ENCODE data around the gene CTXN1. TPM values are rescaled to one million over a fixed set of nuclear protein-coding genes. Genes with fewer than 3 reads are reported as not detected.

Gene CTXN1
- total RNA-seq: not detected

DNA sequence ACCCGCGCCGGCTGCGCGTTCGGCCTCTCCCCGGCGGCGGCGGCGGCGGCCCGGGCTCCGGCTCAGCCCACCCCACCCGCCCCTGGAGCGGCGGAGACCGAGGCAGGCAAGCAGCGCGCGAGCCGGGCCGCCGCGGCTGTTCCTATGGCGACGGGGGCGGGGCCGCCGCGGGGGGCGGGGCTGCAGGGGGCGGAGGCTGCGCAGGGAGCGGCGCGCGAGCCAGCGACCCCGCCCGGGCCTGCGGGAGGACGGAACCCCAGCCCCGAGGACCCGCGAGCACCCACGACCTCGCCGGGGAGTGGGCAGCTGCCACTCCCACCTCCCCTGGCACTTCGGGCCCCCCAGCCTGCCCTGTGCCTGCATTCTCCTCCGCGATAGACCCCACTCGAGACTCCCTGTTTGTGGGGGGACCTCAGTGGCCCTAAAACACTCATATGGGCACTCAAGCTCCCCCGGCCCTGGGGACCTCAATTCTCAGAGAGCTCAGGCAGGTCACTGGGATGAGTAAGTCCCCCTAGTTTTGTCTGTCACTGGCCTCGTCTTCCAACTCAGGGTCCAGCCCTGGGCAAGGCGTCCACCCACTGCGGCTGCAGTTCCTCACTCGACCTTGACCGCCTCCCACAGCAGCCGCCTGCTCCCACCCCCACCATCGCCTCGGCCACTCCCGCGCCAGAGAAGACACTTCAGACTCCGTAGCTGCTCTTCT is at the start of gene CTXN1:
Gene CTXN1 (minus strand): TSS at position 115 of the 706 bp plus-strand sequence. CDS start 597 bp downstream, outside the sequence.
- Mint-ChIP-seq H3K9me3 (no peaks in the 10 kb centered on the region), H3K27me3 (no peaks in the 10 kb centered on the region), H3K27ac (no peak within 1 kb of the TSS), H3K4me3 (peak within 1 kb of the TSS; percentile 73), H3K36me3 (ENCODE audit: low read depth) (peaks cover 8% of the 10 kb centered on the region), H3K4me1 (peaks cover 19% of the 10 kb centered on the region)
- peak; percentile 73 for DNase-seq
- ChIA-PET CTCF (interaction anchor here (0.5 kb wide), 1 partner anchor 381 kb away, joined by 3 read pairs; no protein-coding TSS in a partner anchor), POLR2A (no interaction called here)

DNA sequence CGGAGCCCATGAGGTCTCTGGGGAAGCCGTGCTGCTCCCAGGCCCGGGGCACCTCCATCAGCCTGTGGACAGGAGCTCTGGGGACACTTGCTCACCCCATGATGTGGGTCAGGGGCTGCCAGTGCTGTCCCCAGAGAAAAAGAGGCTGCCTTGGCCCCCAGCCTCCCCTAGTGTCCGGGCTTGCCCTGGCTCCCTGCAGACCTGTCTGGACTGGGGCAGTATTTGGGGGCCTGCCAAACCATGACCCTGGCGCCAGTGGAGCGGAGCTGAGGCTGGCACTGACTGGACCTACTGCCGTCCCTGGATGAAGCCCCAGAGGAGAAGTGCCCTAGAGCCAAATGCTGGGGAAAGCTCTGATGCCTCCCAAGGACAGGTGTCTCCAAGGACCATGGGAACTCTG is 49.1 kb upstream of the CTXN1 start:
- ChIA-PET POLR2A (no interaction called here), CTCF (no interaction called here)
- no peak overlapping the region for H3K4me3 Mint-ChIP-seq
- DNase-seq: no peak
- no peak overlapping the region for H3K27ac Mint-ChIP-seq
- no peaks in the 10 kb centered on the region for H3K27me3 Mint-ChIP-seq
- no peaks in the 10 kb centered on the region for H3K9me3 Mint-ChIP-seq
- H3K36me3 Mint-ChIP-seq (ENCODE audit: low read depth): peaks cover 3% of the 10 kb centered on the region
- H3K4me1 Mint-ChIP-seq: no peaks in the 10 kb centered on the region

DNA sequence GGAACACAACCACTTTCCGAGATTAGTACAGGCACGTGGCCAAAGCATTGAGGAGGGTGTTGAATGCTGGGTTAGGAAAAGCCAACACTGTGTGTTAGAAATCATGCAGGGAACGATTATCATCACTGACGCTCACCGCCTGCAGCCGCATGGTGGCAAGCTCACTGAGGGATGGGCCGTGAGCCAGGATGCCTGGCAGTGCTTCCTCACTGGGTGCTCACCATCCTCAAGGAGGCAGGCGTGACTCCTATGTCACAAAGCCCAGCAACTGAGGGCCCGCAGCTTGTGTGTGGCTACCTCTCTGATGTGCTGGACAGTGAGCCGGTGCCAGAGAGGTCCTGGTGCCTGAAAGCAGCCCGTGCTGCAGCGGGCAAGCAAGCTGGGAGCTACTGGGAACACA is 47.9 kb upstream of the CTXN1 start:
- DNase-seq: no peak
- ChIA-PET POLR2A (interaction anchor here (0.6 kb wide), 1 partner anchor 63 kb away, joined by 5 read pairs; no protein-coding TSS in a partner anchor), CTCF (interaction anchor here (1.2 kb wide), 1 partner anchor 27 kb away, joined by 3 read pairs; no protein-coding TSS in a partner anchor)
- no peak overlapping the region for H3K27ac Mint-ChIP-seq
- H3K27me3 Mint-ChIP-seq: no peaks in the 10 kb centered on the region
- no peak overlapping the region for H3K4me3 Mint-ChIP-seq
- H3K9me3 Mint-ChIP-seq: no peaks in the 10 kb centered on the region
- no peaks in the 10 kb centered on the region for H3K4me1 Mint-ChIP-seq
- peaks cover 1% of the 10 kb centered on the region for H3K36me3 Mint-ChIP-seq (ENCODE audit: low read depth)

DNA sequence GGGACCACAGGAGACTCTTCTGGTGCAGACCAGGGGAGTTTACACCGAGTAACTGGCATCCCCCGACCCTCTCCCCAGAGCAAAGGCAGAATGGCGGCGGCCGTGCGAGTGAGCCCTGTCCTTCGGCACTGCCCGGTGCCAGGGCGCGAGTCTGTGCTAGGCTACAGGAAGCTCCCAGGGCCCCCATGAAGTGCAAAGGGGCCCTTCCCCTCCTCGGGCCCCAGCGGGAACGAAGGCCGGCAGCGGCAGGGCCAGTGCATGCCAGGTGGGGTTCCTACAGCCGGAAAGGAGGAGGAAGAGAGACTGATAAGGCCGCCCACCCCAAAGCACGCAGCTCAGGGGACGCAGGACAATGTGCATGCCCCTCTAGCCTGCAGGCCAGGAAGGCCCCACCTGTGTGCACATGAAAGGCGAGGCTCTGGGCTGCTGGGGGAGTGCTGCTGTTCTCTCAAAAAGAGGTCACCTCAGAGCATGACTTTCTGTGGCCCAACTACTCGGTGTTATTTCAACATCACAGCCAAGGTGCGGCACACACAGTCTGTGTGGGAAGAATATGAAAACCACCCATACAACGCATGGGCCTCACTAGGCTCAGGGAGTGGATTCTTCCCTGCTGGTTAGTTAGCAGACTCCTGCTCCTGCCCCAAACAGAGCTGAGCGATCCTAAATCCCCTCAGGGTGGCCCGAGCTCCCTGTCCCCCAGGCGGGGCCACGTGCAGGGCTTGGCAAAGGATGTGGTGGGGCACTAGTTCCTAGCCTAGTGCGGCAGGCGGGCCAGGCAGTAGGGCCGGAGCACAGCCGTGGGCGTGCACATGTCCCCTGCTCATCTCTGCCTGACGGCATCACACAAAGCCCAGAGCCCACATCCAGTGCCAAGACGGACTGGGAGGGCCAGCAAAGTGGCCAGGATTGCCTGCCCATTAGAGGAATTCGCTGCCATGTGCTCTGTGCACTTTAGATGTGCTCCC is 45.9 kb upstream of the CTXN1 start:
- H3K9me3 Mint-ChIP-seq: no peaks in the 10 kb centered on the region
- ChIA-PET CTCF (interaction anchor here (1.3 to 2.7 kb wide), 5 partner anchors 9 to 30 kb away, joined by 3 to 13 read pairs (median 7); partner anchors contain the start of gene TIMM44), POLR2A (interaction anchor here (0.5 kb wide), 1 partner anchor 155 kb away, joined by 5 read pairs; no protein-coding TSS in a partner anchor)
- H3K4me3 Mint-ChIP-seq: no peak overlapping the region
- H3K27ac Mint-ChIP-seq: no peak overlapping the region
- DNase-seq: no peak
- H3K36me3 Mint-ChIP-seq (ENCODE audit: low read depth): peaks cover 7% of the 10 kb centered on the region
- no peaks in the 10 kb centered on the region for H3K4me1 Mint-ChIP-seq
- no peaks in the 10 kb centered on the region for H3K27me3 Mint-ChIP-seq

DNA sequence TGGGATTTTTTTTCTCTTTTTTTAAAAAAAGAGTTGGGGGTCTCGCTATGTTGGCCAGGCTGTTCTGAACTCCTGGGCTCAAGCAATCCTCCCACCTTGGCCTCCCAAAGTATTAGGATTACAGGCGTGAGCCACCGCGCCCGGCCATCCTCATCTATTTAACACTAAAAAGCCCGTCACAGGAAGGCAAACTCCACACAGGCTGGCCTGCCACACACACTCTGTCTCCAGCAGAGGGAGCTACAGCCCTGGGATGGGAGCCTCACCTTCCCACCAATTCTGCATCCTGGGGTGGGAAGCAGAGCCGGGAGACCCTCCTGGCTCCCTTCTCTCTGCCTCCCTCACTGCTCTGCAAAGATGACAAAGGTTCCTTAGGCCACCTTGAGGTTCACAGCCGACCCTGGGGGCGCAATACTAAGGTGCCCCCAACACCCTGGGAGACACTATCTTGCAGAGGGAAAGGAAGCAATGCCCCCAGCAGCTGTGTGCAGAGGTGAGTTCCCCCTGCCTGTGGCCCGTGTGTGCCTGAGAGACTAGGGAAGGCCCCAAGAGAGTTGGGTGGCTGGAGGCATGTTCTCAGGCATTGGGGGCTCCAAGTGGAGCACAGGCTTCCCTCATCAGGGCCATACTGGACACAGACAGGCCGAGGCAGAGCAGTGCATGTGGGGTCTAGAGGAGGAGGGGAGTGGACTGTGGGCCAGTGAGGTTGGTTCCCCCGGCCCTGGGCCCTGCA is 44.9 kb upstream of the CTXN1 start:
- ChIA-PET CTCF (interaction anchor here (0.6 to 2.7 kb wide), 8 partner anchors 8 to 1892 kb away, joined by 3 to 13 read pairs (median 6); partner anchors contain the start of gene TIMM44), POLR2A (interaction anchor here (0.6 kb wide), 1 partner anchor 27 kb away, joined by 3 read pairs; no protein-coding TSS in a partner anchor)
- H3K27me3 Mint-ChIP-seq: no peaks in the 10 kb centered on the region
- peaks cover 11% of the 10 kb centered on the region for H3K36me3 Mint-ChIP-seq (ENCODE audit: low read depth)
- H3K9me3 Mint-ChIP-seq: no peaks in the 10 kb centered on the region
- DNase-seq: peak; percentile 44
- no peak overlapping the region for H3K4me3 Mint-ChIP-seq
- H3K4me1 Mint-ChIP-seq: peaks cover 3% of the 10 kb centered on the region
- peak overlapping the region; percentile 50 for H3K27ac Mint-ChIP-seq

DNA sequence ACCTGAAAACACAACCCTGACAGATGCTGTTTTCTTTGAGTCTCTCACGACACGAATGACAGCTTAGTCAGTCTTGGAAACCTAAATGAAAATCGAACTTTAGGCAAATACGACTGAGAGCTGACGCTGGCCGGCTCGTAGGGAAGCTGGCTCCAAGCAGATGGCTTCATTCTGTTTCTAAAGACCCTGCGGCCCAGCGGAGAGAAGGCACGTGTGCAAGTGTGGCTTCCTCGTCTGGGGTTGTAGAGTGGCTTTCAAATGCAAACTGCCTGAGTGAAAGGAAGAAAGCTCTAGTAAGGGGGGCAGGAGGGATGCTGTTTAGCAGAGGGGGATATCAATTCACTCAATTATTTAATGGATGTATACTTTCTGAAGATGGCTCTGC is 43.6 kb upstream of the CTXN1 start:
- POLR2A ChIA-PET: no interaction called here
- Mint-ChIP-seq H3K4me1 (peaks cover 3% of the 10 kb centered on the region), H3K4me3 (no peak overlapping the region), H3K27me3 (no peaks in the 10 kb centered on the region), H3K27ac (no peak overlapping the region), H3K36me3 (ENCODE audit: low read depth) (peaks cover 13% of the 10 kb centered on the region), H3K9me3 (no peaks in the 10 kb centered on the region)
- no peak for DNase-seq
- CTCF ChIA-PET: interaction anchor here (0.8 to 2.7 kb wide), 6 partner anchors 16 to 52 kb away, joined by 3 to 13 read pairs (median 5); partner anchors contain the start of gene TIMM44

DNA sequence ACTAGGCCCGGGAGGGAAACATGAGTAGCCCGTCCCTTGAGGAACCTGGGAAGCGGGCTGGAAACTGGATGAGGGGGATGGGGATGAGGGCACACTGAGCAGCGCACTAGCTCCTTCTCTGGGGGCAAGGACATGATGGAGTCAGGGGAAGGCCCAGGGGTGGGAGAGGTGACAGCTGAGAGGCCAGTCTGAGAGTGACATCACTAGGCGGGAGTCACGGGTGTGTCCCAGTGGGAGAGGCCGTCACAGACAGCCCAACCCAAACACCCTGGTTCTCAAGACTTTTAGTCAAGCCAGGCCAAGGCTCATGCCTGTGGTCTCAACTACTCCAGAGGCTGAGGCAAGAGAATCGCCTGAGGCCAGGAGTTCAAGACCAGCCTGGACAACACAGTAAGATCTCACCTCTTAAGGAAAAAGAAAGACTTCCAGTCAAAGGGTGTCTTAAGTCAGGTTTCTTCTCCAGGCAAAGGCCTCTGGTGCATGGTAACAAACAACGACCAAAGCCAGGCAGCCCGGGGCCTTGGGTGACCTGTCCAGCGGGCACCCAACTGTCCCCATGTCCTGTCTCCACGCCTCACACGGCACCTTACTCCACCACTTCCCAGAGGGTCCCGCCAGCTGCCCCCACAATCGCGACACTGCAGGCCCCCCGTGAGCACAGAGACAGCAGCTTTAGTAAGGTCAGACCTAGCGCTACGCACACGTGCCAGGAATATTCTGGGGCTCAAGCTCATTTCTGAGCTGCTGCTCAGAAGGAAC is 43.0 kb upstream of the CTXN1 start:
- no peak for DNase-seq
- POLR2A ChIA-PET: no interaction called here
- H3K27ac Mint-ChIP-seq: no peak overlapping the region
- H3K4me1 Mint-ChIP-seq: peaks cover 3% of the 10 kb centered on the region
- H3K27me3 Mint-ChIP-seq: no peaks in the 10 kb centered on the region
- peaks cover 13% of the 10 kb centered on the region for H3K36me3 Mint-ChIP-seq (ENCODE audit: low read depth)
- H3K4me3 Mint-ChIP-seq: no peak overlapping the region
- no peaks in the 10 kb centered on the region for H3K9me3 Mint-ChIP-seq
- CTCF ChIA-PET: interaction anchor here (1.3 to 2.7 kb wide), 4 partner anchors 25 to 52 kb away, joined by 3 to 13 read pairs (median 5); partner anchors contain the start of gene TIMM44

DNA sequence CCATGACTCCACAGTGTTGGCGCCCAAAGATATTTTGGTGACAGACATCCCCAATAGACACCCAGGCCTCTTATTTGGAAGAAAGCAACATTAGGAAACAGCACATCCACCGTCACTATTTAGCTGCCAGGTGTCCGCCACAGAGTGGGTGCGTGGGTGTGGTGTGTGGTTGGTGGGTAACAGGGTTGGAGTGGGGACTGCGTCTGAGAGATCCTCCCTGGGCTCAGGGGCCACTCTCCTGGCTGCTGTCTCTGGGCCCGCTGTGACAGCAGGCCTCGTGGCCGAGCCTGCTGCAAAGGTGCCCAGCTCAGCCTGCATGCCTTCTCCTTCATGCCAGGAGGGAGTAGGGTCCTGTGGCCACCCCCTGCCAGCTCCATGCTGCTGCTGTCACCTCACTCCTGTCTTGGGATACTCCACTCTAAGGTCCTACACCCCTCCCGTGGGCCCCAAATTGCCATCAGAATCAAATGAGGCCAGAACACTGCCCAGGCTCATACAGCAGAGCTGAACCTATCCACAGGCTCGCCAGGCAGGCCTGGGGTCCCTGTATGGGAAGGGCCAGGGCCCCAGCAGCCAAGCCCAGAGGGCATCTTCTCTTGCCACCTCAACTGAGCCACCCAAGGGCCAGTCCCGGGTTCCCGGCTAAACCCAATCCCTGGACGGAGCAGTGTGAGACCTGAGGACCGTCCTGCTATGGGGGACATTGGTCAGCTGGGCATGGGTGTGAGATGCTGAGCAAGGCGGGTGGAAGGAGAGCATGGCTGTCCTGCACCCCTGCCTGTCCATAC is 42.3 kb upstream of the CTXN1 start:
- Mint-ChIP-seq H3K27ac (no peak overlapping the region), H3K27me3 (no peaks in the 10 kb centered on the region), H3K9me3 (no peaks in the 10 kb centered on the region), H3K4me3 (no peak overlapping the region), H3K36me3 (ENCODE audit: low read depth) (peaks cover 13% of the 10 kb centered on the region), H3K4me1 (peaks cover 3% of the 10 kb centered on the region)
- no peak for DNase-seq
- POLR2A ChIA-PET: no interaction called here
- CTCF ChIA-PET: interaction anchor here (1.9 kb wide), 1 partner anchor 34 kb away, joined by 5 read pairs; no protein-coding TSS in a partner anchor

DNA sequence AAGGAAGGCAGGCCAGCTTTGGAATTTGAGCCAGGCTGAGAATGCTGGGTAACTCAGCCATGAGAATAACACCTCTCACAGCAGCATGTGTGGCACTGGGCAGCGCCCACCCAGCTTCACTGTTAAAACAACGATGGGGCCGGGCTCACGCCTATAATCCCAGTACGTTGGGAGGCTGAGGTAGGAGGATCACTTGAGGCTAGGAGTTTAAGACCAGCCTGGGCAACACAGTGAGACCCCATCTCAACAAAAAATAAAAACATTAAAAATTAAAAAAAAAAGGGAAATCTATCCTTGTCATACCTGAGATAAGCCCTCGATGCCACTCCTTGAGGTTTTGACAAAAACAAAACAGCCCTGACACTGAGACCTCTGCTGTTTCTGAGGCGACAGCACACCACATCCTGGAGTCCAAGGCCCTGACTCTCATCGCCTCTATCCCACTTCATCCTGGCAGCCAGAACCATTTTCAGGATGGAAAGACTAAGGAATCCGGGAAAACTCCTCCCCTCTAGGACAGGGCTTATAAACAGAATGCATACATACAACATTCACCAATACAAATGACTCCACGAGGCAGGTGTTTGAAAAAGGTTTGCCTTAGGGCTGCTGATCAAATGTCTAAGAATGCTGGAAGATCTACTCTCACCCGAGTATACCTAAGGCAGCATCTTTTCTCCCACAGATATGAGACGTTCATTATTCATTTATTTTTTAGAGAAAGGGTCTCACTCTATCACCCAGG is 40.2 kb upstream of the CTXN1 start:
- H3K4me1 Mint-ChIP-seq: peaks cover 3% of the 10 kb centered on the region
- H3K27ac Mint-ChIP-seq: no peak overlapping the region
- no peak overlapping the region for H3K4me3 Mint-ChIP-seq
- H3K36me3 Mint-ChIP-seq (ENCODE audit: low read depth): peaks cover 18% of the 10 kb centered on the region
- DNase-seq: no peak
- H3K9me3 Mint-ChIP-seq: no peaks in the 10 kb centered on the region
- no peaks in the 10 kb centered on the region for H3K27me3 Mint-ChIP-seq
- ChIA-PET CTCF (interaction anchor here (0.7 to 0.9 kb wide), 2 partner anchors 22 to 36 kb away, joined by 3 read pairs; no protein-coding TSS in a partner anchor), POLR2A (no interaction called here)

DNA sequence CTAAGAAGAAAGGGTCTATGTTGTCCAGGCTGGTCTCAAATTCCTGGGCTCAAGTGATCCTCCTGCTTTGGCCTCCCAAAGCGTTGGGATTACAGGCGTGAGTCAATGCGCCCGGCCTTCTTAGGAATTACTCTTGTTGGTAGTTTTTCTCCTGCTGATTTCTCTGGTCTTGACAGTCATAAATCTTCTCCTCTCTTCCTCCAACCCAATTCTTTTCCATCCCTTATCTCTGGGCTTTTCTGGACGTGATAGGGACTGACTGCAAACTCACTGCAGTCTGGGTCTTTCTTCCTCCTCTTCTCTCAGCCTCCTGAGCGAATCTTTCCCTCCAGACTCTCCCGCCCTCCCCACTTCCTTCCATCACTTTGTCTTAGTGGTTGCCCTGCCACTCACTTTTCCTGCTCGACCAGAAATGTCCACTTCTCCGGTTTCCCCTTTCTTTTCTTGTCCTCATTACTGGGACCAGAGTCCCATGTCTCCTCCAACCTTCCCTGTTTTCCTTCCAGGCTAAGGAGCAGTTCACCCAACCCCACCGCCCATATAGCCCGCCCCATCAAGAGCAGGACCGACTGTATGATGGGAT is 39.4 kb upstream of the CTXN1 start:
- CTCF ChIA-PET: interaction anchor here (0.7 kb wide), 1 partner anchor 21 kb away, joined by 3 read pairs; no protein-coding TSS in a partner anchor
- H3K4me1 Mint-ChIP-seq: peaks cover 3% of the 10 kb centered on the region
- H3K9me3 Mint-ChIP-seq: no peaks in the 10 kb centered on the region
- DNase-seq: no peak
- H3K27ac Mint-ChIP-seq: no peak overlapping the region
- POLR2A ChIA-PET: no interaction called here
- H3K4me3 Mint-ChIP-seq: no peak overlapping the region
- H3K27me3 Mint-ChIP-seq: no peaks in the 10 kb centered on the region
- H3K36me3 Mint-ChIP-seq (ENCODE audit: low read depth): peaks cover 19% of the 10 kb centered on the region

Measured in activated CD4-positive, alpha-beta T cell treated with anti-CD3 and anti-CD28 coated beads, Interleukin-2, amount 10 ng/mL, durations not matched to agents 7 days and 5 days (primary cell).